Neural cell (in vitro differentiated cells): ENCODE data around the gene MARK2. TPM values are rescaled to one million over a fixed set of nuclear protein-coding genes. Genes with fewer than 3 reads are reported as not detected.

Source experiments
- H2AFZ ChIP-seq: fragments of 200-600, 300-800 bp; sonication (generic), shearing (Covaris generic); 2 replicates; pipeline ENCODE4 v1.6.0; 2014; ENCODE audit warnings: low read depth, mild to moderate bottlenecking, antibody characterized with exemption, low read length, moderate library complexity
- H3F3A ChIP-seq: fragments of 200-600 bp; shearing (Covaris generic); 2 replicates; pipeline ENCODE4 v1.6.1; 2016; ENCODE audit warnings: mild to moderate bottlenecking, moderate library complexity, mixed read lengths, antibody characterized with exemption, low read length; ENCODE audit not compliant: insufficient read depth, poor library complexity, severe bottlenecking
- H3K27ac ChIP-seq: fragments of 200-600, 300-800 bp; sonication (generic), shearing (Covaris generic); 2 replicates; pipeline ENCODE4 v1.5.1; 2014; ENCODE audit warnings: mild to moderate bottlenecking, low read length, moderate library complexity
- H3K27me3 ChIP-seq: fragments of 300-800, 200-600 bp; sonication (generic), shearing (Covaris generic); 2 replicates; pipeline ENCODE4 v1.6.0; 2014; ENCODE audit warnings: mild to moderate bottlenecking, low read depth, low read length, moderate library complexity; ENCODE audit not compliant: insufficient read depth
- H3K36me3 ChIP-seq: fragments of 300-800, 200-600 bp; sonication (generic), shearing (Covaris generic); 2 replicates; pipeline ENCODE4 v1.5.1; 2014; ENCODE audit warnings: mild to moderate bottlenecking, antibody characterized with exemption, low read length, moderate library complexity; ENCODE audit not compliant: insufficient read depth
- H3K4me2 ChIP-seq: fragments of 300-800, 200-600 bp; sonication (generic), shearing (Covaris generic); 2 replicates; pipeline ENCODE4 v1.6.0; 2014; ENCODE audit warnings: mild to moderate bottlenecking, low read length
- H3K4me3 ChIP-seq: fragments of 300-800, 200-600 bp; sonication (generic), shearing (Covaris generic); 2 replicates; pipeline ENCODE4 v1.5.1; 2014; ENCODE audit warnings: mild to moderate bottlenecking, low read length, moderate library complexity
- H3K79me2 ChIP-seq: fragments of 200-600 bp; shearing (Covaris generic); replicated peaks from 2 replicates; pipeline ENCODE4 v1.6.0; 2014; ENCODE audit warnings: mild to moderate bottlenecking, low read length, moderate library complexity; ENCODE audit not compliant: insufficient read depth
- H3K9ac ChIP-seq: fragments of 300-800, 200-600 bp; sonication (generic), shearing (Covaris generic); 2 replicates; pipeline ENCODE4 v1.6.1; 2016; ENCODE audit warnings: mild to moderate bottlenecking, low read length, mixed read lengths
- H3K9me2 ChIP-seq: fragments of 200-600 bp; shearing (Covaris generic); 2 replicates; pipeline ENCODE4 v1.6.1; 2016; ENCODE audit warnings: mild to moderate bottlenecking, low read length, mixed read lengths; ENCODE audit not compliant: insufficient read depth
- H3K9me3 ChIP-seq: fragments of 200-600, 300-800 bp; sonication (generic), shearing (Covaris generic); 2 replicates; pipeline ENCODE4 v1.6.1; 2016; ENCODE audit warnings: mild to moderate bottlenecking, mixed run types, low read length, moderate library complexity, mixed read lengths
- H4K20me1 ChIP-seq: fragments of 200-600 bp; shearing (Covaris generic); 2 replicates; pipeline ENCODE4 v1.6.1; 2016; ENCODE audit warnings: mild to moderate bottlenecking, mixed run types; ENCODE audit not compliant: insufficient read depth
- EP300 ChIP-seq: fragments of 450-650 bp; conservative IDR thresholded peaks from 2 replicates; pipeline ENCODE4 v1.6.1; 2014; ENCODE audit warnings: antibody characterized with exemption, mild to moderate bottlenecking, moderate library complexity; ENCODE audit not compliant: poor library complexity, severe bottlenecking
- EZH2 ChIP-seq: fragments of 200-600, 300-800 bp; shearing (Covaris generic), sonication (generic); IDR thresholded peaks from 2 replicates; pipeline ENCODE4 v1.6.1; 2014; ENCODE audit warnings: antibody characterized with exemption, low read length, borderline replicate concordance, mild to moderate bottlenecking; ENCODE audit not compliant: insufficient read depth, poor library complexity, severe bottlenecking
- MXI1 ChIP-seq: fragments of 450-650 bp; conservative IDR thresholded peaks from 2 replicates; pipeline ENCODE4 v1.6.1; 2014; ENCODE audit warnings: antibody characterized with exemption, mild to moderate bottlenecking; ENCODE audit not compliant: poor library complexity, severe bottlenecking
- POLR2AphosphoS5 ChIP-seq: IDR thresholded peaks from 2 replicates; pipeline ENCODE4 v1.6.1; 2012
- RAD21 ChIP-seq: fragments of 450-650 bp; conservative IDR thresholded peaks from 2 replicates; pipeline ENCODE4 v1.6.1; 2014; ENCODE audit warnings: antibody characterized with exemption, mild to moderate bottlenecking, moderate library complexity
- SMC3 ChIP-seq: fragments of 450-650 bp; conservative IDR thresholded peaks from 2 replicates; pipeline ENCODE4 v1.6.1; 2014; ENCODE audit warnings: antibody characterized with exemption, mild to moderate bottlenecking, moderate library complexity; ENCODE audit not compliant: poor library complexity
- TAF1 ChIP-seq: IDR thresholded peaks from 2 replicates; pipeline ENCODE4 v1.6.1; 2012; ENCODE audit warnings: low read depth
- polyA plus RNA-seq: library from polyadenylated mRNA; depleted of rRNA; stranded (reverse); fragments of >200 nt; gene quantifications from 2 replicates; pipeline ENCODE4 v1.2.3, GENCODE V29; 2014
- TF ChIP-seq, protein P1 (sequence below): fragments of 450-650 bp; IDR thresholded peaks from 2 replicates; pipeline ENCODE4 v1.5.1; 2014; ENCODE audit warnings: antibody characterized with exemption, mild to moderate bottlenecking, moderate library complexity; ENCODE audit not compliant: poor library complexity, severe bottlenecking
- TF ChIP-seq, protein P2 (sequence below): IDR thresholded peaks from 2 replicates; pipeline ENCODE4 v1.6.1; 2012; ENCODE audit warnings: borderline replicate concordance

The MARK2 gene
- polyA plus RNA-seq, 1 donor from 2014 or later: 11.3 TPM

DNA sequence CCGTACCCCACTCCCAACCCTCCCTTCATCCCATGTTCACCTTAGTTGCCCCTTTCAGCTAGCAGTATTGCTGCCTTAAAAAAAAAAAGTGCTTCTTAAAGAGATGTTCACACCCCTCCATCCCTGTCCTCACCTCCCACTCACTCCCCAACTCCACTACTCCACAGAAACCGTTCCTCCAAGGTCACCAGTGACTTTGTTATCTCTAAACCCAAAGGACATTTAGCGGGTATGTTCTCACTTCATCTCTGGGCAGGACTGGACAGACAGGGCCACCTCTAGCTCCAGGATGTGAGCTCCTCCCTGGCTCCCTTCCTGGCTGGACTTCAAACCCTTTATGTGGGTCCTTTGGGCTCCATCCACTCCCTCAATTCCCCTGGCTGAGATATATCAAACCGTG is 84.4 kb downstream of the MARK2 start:
- H3K4me3 ChIP-seq: no peak overlapping the region
- no peak overlapping the region for H3K9ac ChIP-seq
- no peaks in the 10 kb centered on the region for H3F3A ChIP-seq
- no peak overlapping the region for H2AFZ ChIP-seq
- TF ChIP-seq EZH2 (no peak), MXI1 (no peak), POLR2AphosphoS5 (no peak), EP300 (no peak), SMC3 (no peak), RAD21 (no peak), TAF1 (no peak)
- TF ChIP-seq, protein P1, sequence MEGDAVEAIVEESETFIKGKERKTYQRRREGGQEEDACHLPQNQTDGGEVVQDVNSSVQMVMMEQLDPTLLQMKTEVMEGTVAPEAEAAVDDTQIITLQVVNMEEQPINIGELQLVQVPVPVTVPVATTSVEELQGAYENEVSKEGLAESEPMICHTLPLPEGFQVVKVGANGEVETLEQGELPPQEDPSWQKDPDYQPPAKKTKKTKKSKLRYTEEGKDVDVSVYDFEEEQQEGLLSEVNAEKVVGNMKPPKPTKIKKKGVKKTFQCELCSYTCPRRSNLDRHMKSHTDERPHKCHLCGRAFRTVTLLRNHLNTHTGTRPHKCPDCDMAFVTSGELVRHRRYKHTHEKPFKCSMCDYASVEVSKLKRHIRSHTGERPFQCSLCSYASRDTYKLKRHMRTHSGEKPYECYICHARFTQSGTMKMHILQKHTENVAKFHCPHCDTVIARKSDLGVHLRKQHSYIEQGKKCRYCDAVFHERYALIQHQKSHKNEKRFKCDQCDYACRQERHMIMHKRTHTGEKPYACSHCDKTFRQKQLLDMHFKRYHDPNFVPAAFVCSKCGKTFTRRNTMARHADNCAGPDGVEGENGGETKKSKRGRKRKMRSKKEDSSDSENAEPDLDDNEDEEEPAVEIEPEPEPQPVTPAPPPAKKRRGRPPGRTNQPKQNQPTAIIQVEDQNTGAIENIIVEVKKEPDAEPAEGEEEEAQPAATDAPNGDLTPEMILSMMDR: no peak
- TF ChIP-seq, protein P2, sequence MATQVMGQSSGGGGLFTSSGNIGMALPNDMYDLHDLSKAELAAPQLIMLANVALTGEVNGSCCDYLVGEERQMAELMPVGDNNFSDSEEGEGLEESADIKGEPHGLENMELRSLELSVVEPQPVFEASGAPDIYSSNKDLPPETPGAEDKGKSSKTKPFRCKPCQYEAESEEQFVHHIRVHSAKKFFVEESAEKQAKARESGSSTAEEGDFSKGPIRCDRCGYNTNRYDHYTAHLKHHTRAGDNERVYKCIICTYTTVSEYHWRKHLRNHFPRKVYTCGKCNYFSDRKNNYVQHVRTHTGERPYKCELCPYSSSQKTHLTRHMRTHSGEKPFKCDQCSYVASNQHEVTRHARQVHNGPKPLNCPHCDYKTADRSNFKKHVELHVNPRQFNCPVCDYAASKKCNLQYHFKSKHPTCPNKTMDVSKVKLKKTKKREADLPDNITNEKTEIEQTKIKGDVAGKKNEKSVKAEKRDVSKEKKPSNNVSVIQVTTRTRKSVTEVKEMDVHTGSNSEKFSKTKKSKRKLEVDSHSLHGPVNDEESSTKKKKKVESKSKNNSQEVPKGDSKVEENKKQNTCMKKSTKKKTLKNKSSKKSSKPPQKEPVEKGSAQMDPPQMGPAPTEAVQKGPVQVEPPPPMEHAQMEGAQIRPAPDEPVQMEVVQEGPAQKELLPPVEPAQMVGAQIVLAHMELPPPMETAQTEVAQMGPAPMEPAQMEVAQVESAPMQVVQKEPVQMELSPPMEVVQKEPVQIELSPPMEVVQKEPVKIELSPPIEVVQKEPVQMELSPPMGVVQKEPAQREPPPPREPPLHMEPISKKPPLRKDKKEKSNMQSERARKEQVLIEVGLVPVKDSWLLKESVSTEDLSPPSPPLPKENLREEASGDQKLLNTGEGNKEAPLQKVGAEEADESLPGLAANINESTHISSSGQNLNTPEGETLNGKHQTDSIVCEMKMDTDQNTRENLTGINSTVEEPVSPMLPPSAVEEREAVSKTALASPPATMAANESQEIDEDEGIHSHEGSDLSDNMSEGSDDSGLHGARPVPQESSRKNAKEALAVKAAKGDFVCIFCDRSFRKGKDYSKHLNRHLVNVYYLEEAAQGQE: no peak
- no peaks in the 10 kb centered on the region for H3K27me3 ChIP-seq
- H3K79me2 ChIP-seq: no peaks in the 10 kb centered on the region
- H3K27ac ChIP-seq: no peak overlapping the region
- no peaks in the 10 kb centered on the region for H3K9me3 ChIP-seq
- H3K4me2 ChIP-seq: no peak overlapping the region
- H4K20me1 ChIP-seq: no peaks in the 10 kb centered on the region
- H3K36me3 ChIP-seq: no peaks in the 10 kb centered on the region
- H3K9me2 ChIP-seq: no peaks in the 10 kb centered on the region

DNA sequence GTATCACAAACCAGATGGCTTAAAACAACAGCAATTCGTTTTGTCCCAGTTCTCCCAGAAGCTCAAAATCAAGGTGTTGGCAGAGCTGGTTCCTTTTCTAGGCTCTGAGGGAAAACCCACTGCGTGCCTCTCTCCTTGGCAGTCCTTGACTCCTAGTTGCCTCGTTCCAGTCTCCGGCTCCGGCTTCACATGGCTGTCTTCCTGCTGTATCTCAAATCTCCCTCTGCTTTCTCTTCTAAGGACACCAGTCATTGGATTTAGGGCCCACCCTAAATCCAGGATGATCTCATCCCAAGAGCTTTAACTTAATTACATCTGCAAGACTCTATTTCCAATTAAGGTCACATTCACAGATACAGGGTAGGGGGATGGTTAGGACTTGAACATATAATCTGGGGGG is 90.7 kb downstream of the MARK2 start:
- Histone ChIP-seq H3K9me3 (no peaks in the 10 kb centered on the region), H3K4me3 (no peak overlapping the region), H3K36me3 (no peaks in the 10 kb centered on the region), H3F3A (no peaks in the 10 kb centered on the region), H3K79me2 (no peaks in the 10 kb centered on the region), H2AFZ (no peak overlapping the region), H3K4me2 (no peak overlapping the region), H4K20me1 (no peaks in the 10 kb centered on the region), H3K9ac (no peak overlapping the region), H3K9me2 (no peaks in the 10 kb centered on the region), H3K27ac (no peak overlapping the region), H3K27me3 (no peaks in the 10 kb centered on the region)
- TF ChIP-seq EP300: no peak
- no peak for TF ChIP-seq MXI1
- TF ChIP-seq RAD21: no peak
- TF ChIP-seq EZH2: no peak
- no peak for TF ChIP-seq POLR2AphosphoS5
- no peak for TF ChIP-seq TAF1
- TF ChIP-seq, protein P2: no peak
- TF ChIP-seq SMC3: no peak
- TF ChIP-seq, protein P1: no peak
